SK-N-SH treated with all-trans-retinoic acid at 6 μM for 48 hours (cell line): ENCODE results near the gene PRKG2.

Source experiments
- ATAC-seq: fragments of 200-7000 bp; cut with Tn5 transposase; 3 replicates; pipeline ENCODE4 v1.9.1; 2020; ENCODE audit warnings: mild to moderate bottlenecking, moderate library complexity
- ARNTL ChIP-seq: fragments of 450-650 bp; formaldehyde crosslinking; IDR thresholded peaks from 2 replicates; pipeline ENCODE4 v1.5.0; 2020; ENCODE audit warnings: low read depth, mild to moderate bottlenecking, moderate library complexity, borderline replicate concordance
- BACH2 ChIP-seq: fragments of 250-450 bp; sonication (Bioruptor Pico); IDR thresholded peaks from 2 replicates; pipeline ENCODE4 v1.9.0; 2021; ENCODE audit warnings: mild to moderate bottlenecking, borderline replicate concordance
- CSDC2 ChIP-seq: fragments of 250-450 bp; sonication (Bioruptor Pico); IDR thresholded peaks from 2 replicates; pipeline ENCODE4 v1.5.0; 2020; ENCODE audit warnings: mild to moderate bottlenecking, moderate library complexity
- ESRRG ChIP-seq: fragments of 250-450 bp; sonication (Bioruptor Pico); IDR thresholded peaks from 2 replicates; pipeline ENCODE4 v1.6.1; 2021; ENCODE audit warnings: mild to moderate bottlenecking
- GLIS3 ChIP-seq: fragments of 250-450 bp; sonication (Bioruptor Pico); IDR thresholded peaks from 2 replicates; pipeline ENCODE4 v1.5.0; 2020; ENCODE audit warnings: mild to moderate bottlenecking, moderate library complexity
- ISL1 ChIP-seq: fragments of 250-450 bp; sonication (Bioruptor Pico); IDR thresholded peaks from 2 replicates; pipeline ENCODE4 v2.1.2; 2022; ENCODE audit warnings: mild to moderate bottlenecking, moderate library complexity
- OSR1 ChIP-seq: fragments of 250-450 bp; sonication (Bioruptor Pico); IDR thresholded peaks from 2 replicates; pipeline ENCODE4 v1.8.0; 2022; ENCODE audit warnings: moderate library complexity, mild to moderate bottlenecking, inconsistent platforms
- PATZ1 ChIP-seq: fragments of 250-450 bp; sonication (Bioruptor Pico); IDR thresholded peaks from 2 replicates; pipeline ENCODE4 v1.8.0; 2020; ENCODE audit warnings: mild to moderate bottlenecking, moderate library complexity, borderline replicate concordance
- POU6F1 ChIP-seq: fragments of 250-450 bp; sonication (Bioruptor Pico); IDR thresholded peaks from 2 replicates; pipeline ENCODE4 v1.8.0; 2021; ENCODE audit warnings: low read depth, mild to moderate bottlenecking, moderate library complexity, borderline replicate concordance
- PPARA ChIP-seq: fragments of 250-450 bp; sonication (Bioruptor Pico); IDR thresholded peaks from 2 replicates; pipeline ENCODE4 v1.5.0; 2020; ENCODE audit warnings: mild to moderate bottlenecking, borderline replicate concordance
- RARB ChIP-seq: fragments of 250-450 bp; sonication (Bioruptor Pico); IDR thresholded peaks from 2 replicates; pipeline ENCODE4 v1.8.0; 2021; ENCODE audit warnings: mild to moderate bottlenecking, moderate library complexity
- SNAI2 ChIP-seq: fragments of 250-450 bp; sonication (Bioruptor Pico); IDR thresholded peaks from 2 replicates; pipeline ENCODE4 v1.5.0; 2020; ENCODE audit warnings: mild to moderate bottlenecking, moderate library complexity
- TCF4 ChIP-seq: fragments of 250-450 bp; sonication (Bioruptor Pico); IDR thresholded peaks from 2 replicates; pipeline ENCODE4 v1.8.0; 2021; ENCODE audit warnings: mild to moderate bottlenecking, moderate library complexity, borderline replicate concordance
- ZC3H10 ChIP-seq: fragments of 250-450 bp; sonication (Bioruptor Pico); IDR thresholded peaks from 2 replicates; pipeline ENCODE4 v1.5.1; 2021; ENCODE audit warnings: mild to moderate bottlenecking, moderate library complexity
- ZFP3 ChIP-seq: fragments of 250-450 bp; sonication (Bioruptor Pico); IDR thresholded peaks from 2 replicates; pipeline ENCODE4 v1.5.0; 2020; ENCODE audit warnings: mild to moderate bottlenecking, moderate library complexity
- ZFP30 ChIP-seq: fragments of 450-650 bp; formaldehyde crosslinking; IDR thresholded peaks from 2 replicates; pipeline ENCODE4 v1.5.0; 2022; ENCODE audit warnings: mild to moderate bottlenecking, moderate library complexity
- ZNF565 ChIP-seq: fragments of 450-650 bp; formaldehyde crosslinking; conservative IDR thresholded peaks from 2 replicates; pipeline ENCODE4 v1.5.0; 2020; ENCODE audit warnings: low read depth, mild to moderate bottlenecking, moderate library complexity
- ZNF70 ChIP-seq: fragments of 450-650 bp; formaldehyde crosslinking; IDR thresholded peaks from 2 replicates; pipeline ENCODE4 v1.5.0; 2020; ENCODE audit warnings: mild to moderate bottlenecking, moderate library complexity
- TF ChIP-seq, protein P1 (sequence below): fragments of 250-450 bp; sonication (Bioruptor Pico); IDR thresholded peaks from 2 replicates; pipeline ENCODE4 v1.5.1; 2021; ENCODE audit warnings: mild to moderate bottlenecking, moderate library complexity
- TF ChIP-seq, protein P2 (sequence below): fragments of 250-450 bp; sonication (Bioruptor Pico); IDR thresholded peaks from 2 replicates; pipeline ENCODE4 v1.5.0; 2020; ENCODE audit warnings: mild to moderate bottlenecking, moderate library complexity
- TF ChIP-seq, protein P3 (sequence below): fragments of 250-450 bp; sonication (Bioruptor Pico); IDR thresholded peaks from 2 replicates; pipeline ENCODE4 v1.5.1; 2020; ENCODE audit warnings: low read depth, mild to moderate bottlenecking, moderate library complexity

Gene PRKG2

GRCh38 chr4:81061344-81061730 lies 153.7 kb downstream of the PRKG2 start:
- TF ChIP-seq, protein P1, sequence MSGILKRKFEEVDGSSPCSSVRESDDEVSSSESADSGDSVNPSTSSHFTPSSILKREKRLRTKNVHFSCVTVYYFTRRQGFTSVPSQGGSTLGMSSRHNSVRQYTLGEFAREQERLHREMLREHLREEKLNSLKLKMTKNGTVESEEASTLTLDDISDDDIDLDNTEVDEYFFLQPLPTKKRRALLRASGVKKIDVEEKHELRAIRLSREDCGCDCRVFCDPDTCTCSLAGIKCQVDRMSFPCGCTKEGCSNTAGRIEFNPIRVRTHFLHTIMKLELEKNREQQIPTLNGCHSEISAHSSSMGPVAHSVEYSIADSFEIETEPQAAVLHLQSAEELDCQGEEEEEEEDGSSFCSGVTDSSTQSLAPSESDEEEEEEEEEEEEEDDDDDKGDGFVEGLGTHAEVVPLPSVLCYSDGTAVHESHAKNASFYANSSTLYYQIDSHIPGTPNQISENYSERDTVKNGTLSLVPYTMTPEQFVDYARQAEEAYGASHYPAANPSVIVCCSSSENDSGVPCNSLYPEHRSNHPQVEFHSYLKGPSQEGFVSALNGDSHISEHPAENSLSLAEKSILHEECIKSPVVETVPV (CRISPR knock-in tag), result no peak
- TF ChIP-seq, protein P2, sequence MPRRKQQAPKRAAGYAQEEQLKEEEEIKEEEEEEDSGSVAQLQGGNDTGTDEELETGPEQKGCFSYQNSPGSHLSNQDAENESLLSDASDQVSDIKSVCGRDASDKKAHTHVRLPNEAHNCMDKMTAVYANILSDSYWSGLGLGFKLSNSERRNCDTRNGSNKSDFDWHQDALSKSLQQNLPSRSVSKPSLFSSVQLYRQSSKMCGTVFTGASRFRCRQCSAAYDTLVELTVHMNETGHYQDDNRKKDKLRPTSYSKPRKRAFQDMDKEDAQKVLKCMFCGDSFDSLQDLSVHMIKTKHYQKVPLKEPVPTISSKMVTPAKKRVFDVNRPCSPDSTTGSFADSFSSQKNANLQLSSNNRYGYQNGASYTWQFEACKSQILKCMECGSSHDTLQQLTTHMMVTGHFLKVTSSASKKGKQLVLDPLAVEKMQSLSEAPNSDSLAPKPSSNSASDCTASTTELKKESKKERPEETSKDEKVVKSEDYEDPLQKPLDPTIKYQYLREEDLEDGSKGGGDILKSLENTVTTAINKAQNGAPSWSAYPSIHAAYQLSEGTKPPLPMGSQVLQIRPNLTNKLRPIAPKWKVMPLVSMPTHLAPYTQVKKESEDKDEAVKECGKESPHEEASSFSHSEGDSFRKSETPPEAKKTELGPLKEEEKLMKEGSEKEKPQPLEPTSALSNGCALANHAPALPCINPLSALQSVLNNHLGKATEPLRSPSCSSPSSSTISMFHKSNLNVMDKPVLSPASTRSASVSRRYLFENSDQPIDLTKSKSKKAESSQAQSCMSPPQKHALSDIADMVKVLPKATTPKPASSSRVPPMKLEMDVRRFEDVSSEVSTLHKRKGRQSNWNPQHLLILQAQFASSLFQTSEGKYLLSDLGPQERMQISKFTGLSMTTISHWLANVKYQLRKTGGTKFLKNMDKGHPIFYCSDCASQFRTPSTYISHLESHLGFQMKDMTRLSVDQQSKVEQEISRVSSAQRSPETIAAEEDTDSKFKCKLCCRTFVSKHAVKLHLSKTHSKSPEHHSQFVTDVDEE, result no peak
- TF ChIP-seq ZFP3 (no peak), TCF4 (CRISPR knock-in tag) (no peak), ZFP30 (CRISPR knock-in tag) (no peak), PPARA (CRISPR knock-in tag) (no peak), RARB (CRISPR knock-in tag) (no peak), CSDC2 (CRISPR knock-in tag) (no peak), BACH2 (CRISPR knock-in tag) (no peak), ZNF70 (CRISPR knock-in tag) (no peak), OSR1 (CRISPR knock-in tag) (no peak), ARNTL (no peak), ESRRG (CRISPR knock-in tag) (no peak), PATZ1 (CRISPR knock-in tag) (no peak), SNAI2 (no peak), POU6F1 (CRISPR knock-in tag) (no peak), ISL1 (no peak), GLIS3 (no peak), ZNF565 (CRISPR knock-in tag) (no peak)
- TF ChIP-seq, protein P3, sequence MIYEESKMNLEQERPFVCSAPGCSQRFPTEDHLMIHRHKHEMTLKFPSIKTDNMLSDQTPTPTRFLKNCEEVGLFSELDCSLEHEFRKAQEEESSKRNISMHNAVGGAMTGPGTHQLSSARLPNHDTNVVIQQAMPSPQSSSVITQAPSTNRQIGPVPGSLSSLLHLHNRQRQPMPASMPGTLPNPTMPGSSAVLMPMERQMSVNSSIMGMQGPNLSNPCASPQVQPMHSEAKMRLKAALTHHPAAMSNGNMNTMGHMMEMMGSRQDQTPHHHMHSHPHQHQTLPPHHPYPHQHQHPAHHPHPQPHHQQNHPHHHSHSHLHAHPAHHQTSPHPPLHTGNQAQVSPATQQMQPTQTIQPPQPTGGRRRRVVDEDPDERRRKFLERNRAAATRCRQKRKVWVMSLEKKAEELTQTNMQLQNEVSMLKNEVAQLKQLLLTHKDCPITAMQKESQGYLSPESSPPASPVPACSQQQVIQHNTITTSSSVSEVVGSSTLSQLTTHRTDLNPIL, result no peak
- no peak for ATAC-seq

GRCh38 chr4:81060587-81061343 lies 154.3 kb downstream of the PRKG2 start:
- TF ChIP-seq ZNF70 (CRISPR knock-in tag) (no peak), SNAI2 (no peak), RARB (CRISPR knock-in tag) (no peak), ZFP30 (CRISPR knock-in tag) (no peak), GLIS3 (no peak), BACH2 (CRISPR knock-in tag) (no peak), OSR1 (CRISPR knock-in tag) (no peak), ZFP3 (no peak), CSDC2 (CRISPR knock-in tag) (no peak), PATZ1 (CRISPR knock-in tag) (no peak), ESRRG (CRISPR knock-in tag) (no peak), ISL1 (no peak), ZC3H10 (no peak), ARNTL (no peak)
- TF ChIP-seq, protein P2, result no peak
- no peak for ATAC-seq
